H54 (cell line): Measurements from ENCODE around the gene RUFY3.
"Not testable (repeated sequence)": the region's sequence is repeated elsewhere in the genome, so short reads cannot be mapped to it uniquely, and the experiment has no call there.

ENCODE experiments used
- DNase-seq: peaks from one replicate; pipeline ENCODE4 v3.0.0; 2011; ENCODE audit warnings: low spot score, mixed read lengths; ENCODE audit not compliant: insufficient read length
- FAIRE-seq: peaks from 3 replicates; lab custom pipeline; 2011; peaks lifted over from hg19 to GRCh38; lab: Jason Lieb, UNC
- POLR2A ChIP-seq: IDR thresholded peaks from 2 replicates; pipeline ENCODE4 v1.6.1; 2011; ENCODE audit warnings: low read depth, mild to moderate bottlenecking, low read length

Gene RUFY3

DNA sequence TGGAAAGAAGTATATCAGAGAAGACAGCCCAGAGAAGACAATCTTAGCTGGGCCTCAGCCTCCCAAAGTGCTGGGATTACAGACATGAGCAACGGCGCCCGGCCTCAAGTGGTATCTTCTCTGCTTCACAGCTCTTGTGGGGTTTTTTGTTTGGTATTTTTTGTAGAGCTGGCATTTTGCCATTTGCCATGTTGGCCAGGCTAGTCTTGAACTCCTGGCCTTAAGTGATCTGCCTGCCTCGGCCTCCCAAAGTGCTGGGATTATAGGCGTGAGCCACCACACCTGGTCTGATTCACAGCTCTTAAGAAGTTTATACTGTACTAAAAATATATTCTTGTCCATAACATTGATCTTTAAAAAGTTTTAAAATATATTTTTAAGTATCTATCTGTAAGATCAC lies 21.1 kb upstream of the RUFY3 start:
- no peak for TF ChIP-seq POLR2A
- DNase-seq (no peak), FAIRE-seq (no peak)

DNA sequence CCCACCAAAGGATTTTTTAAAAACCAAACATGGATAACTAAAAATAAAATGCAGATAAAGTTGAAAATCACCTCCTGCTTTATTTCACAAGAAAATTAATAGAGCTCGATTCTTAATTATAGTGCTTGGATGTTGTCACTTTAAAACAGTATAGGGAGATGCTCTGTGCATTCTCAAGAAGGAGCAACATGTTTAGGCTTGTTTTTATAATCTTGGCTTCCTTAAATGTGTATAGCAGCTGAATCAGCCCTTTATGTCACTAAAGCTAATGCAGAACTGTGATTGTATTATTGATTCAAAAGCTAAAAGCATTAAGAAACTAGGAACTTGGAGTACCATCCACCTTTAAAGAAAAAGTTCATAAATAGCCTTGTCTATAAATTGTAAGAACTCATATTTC lies 20.5 kb upstream of the RUFY3 start:
- DNase-seq, result no peak
- no peak for FAIRE-seq
- no peak for TF ChIP-seq POLR2A

DNA sequence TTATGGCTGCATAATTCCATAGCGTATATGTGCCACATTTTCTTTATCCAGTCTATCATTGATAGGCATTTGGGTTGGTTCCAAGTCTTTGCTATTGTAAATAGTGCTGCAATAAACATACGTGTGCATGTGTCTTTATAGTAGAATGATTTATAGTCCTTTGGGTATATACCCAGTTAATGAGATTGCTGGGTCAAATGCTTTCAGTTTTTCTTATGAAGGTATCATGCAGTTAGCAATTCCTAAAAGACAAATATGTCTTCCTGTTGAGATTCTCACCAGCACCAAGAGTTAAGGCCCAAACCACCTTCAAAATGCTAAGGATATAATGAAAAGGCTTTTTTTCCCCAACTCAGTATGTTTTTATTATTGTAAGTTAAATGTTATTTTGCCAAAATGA lies 19.2 kb upstream of the RUFY3 start:
- not testable (repeated sequence) for FAIRE-seq, DNase-seq

DNA sequence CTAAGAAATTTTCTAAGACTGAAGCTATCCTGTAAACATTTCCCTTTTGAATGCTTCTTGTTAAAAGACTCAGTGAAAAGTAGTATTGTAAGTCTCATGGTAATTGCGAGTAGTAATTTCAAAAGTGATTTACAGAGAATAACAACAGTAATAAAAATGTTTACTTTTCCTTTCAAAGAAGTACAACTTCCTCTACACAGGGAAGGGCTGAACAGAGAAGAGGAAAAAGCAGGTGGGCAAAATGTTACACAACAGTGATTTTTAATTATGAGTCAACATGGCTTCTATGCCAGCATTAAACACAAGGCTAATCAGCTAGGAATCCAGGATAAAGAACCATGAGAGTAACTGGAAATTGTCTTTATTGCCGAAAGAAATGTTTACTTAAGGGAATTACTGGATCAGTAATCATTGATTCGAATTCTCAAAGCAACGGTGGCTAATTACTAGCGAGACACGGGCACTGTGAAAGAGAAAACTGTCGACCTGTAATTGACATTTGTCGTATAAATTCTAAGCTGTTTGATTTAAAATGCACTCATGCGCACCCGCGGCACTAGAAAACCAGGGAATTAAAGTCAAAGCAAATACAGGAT lies 18.0 kb upstream of the RUFY3 start:
- FAIRE-seq, result no peak
- DNase-seq, result no peak
- no peak for TF ChIP-seq POLR2A

DNA sequence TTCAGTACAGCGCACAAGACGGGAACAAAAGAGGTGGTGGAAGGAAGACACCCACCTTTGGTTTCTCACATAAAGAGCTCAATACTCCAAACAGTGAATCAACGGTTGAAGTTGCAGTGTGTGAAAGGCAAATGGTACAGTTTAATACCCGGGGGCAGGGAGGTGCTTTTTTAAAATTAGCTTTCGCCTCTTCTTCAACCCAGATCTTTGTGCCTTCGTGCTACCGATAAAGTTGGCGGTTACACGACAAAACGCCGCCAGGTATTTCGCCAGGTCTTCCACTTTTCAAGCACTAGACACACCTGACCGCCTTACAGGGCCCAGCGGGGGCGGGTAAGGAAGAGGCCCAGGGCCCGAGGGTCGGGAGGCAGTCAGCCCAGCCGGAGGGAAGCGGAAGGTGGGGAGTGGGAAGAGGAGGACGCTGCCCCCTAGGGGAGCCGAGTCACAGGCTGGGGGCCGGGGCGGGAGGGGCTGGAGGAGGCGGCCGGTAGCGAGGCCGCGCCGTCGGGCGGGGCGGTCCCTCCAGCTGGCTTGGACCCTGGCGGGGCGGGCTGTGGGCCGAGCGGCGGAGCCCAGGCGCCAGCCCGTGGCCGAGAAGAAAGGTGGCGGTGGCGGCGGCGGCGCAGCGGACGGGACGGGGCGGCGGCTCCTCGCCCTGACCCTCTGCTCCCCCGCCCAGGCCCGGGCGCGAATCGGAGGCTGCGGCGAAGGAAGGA lies 17.4 kb upstream of the RUFY3 start:
- TF ChIP-seq POLR2A, result peak; percentile 54; the same call in 1 of the 2 replicates
- FAIRE-seq (no peak), DNase-seq (no peak)

DNA sequence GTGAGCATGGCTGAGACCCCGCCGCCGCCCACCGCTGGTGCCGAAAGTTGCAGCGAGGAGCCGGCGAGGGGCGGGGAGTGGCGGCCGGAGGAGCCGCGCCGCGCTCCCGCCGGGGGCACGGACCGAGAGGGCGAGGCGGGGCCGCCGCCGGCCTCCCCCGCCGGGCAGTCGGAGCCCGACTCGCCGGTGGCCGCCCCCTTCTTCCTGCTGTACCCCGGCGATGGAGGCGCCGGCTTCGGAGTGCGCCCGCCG lies 16.9 kb upstream of the RUFY3 start:
- DNase-seq (no peak), FAIRE-seq (no peak)
- no peak for TF ChIP-seq POLR2A

DNA sequence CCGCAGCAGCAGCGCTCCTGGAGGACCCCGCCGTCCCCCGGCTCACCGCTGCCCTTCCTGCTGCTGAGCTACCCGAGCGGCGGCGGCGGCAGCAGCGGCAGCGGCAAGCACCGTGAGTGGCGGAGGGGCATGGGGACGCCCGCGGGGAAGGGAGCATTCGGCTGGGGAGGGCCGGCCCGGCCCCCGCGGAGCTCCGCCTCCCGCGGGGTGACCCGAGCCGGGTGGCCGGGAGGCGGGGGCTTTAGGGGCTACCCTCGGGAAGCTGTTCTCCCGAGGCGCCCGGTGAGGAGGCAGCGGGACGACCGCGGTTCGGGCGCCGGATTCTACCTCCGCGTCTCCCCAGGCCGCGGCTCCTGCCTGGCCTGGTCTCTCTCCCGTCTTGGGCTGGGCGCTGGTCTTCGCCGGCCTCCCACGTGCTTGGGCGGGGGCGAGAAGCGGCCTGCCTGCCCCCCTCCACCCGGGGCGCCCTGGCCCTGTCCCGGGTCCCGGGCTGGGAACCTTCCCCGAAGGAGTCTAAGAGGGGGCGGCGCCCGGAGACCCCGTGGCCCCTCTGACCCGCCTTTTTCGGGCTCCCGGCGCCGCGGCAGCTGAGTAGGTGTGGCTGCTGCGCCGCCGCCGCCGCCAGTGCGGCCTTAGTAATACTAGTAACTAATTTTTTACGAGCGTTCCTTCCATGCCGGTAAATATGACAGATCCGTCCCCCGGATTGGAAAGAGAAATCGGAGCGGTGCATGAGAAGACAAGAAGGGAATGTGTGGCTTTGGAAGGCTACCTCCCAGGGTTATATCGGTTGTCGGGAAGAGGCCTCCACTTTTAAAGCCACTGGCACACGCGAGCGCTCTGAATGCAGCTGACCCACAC lies 16.4 kb upstream of the RUFY3 start:
- FAIRE-seq, result no peak
- DNase-seq, result no peak
- TF ChIP-seq POLR2A, result peak; percentile 31; the same call in 1 of the 2 replicates

DNA sequence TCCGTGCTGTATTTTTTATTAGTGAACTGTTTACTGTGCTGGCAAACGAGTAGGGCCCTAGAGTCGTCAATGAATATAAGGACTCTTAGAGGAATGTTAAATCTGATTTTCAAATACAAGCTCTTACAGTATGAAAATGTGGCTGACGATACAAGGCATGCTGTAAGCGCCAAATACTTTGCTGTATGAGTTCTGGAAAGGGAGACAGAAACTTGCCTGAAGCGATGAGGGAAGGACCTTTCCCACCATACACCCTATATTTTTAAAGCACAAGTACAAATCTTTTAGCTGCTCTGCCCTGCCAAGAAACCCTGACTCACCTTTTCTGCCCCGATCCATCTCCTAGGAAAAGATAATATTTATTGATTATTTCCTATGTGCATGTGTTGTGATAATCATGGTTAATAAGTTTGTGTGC lies 15.7 kb upstream of the RUFY3 start:
- FAIRE-seq, result no peak
- no peak for TF ChIP-seq POLR2A
- no peak for DNase-seq

DNA sequence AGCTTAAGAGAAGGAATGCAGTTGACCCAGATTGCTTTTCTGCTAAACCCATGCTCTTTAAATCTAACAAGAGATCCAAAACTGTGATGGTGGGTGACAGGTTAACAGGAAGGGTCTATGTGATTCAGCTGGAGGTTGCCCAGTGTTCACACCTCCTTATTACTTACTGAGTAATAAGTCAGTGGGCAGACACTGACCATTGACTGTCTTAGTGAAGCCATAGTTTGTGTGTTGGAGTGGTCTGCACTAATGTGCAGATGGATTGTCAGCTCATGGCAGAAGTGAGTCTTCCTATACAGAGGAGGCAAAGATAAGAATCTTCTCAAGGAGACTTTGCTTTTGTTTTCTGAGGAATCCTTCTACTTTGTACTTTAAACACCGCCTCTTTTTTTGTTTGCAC lies 15.2 kb upstream of the RUFY3 start:
- TF ChIP-seq POLR2A, result no peak
- FAIRE-seq, result no peak
- DNase-seq, result no peak

DNA sequence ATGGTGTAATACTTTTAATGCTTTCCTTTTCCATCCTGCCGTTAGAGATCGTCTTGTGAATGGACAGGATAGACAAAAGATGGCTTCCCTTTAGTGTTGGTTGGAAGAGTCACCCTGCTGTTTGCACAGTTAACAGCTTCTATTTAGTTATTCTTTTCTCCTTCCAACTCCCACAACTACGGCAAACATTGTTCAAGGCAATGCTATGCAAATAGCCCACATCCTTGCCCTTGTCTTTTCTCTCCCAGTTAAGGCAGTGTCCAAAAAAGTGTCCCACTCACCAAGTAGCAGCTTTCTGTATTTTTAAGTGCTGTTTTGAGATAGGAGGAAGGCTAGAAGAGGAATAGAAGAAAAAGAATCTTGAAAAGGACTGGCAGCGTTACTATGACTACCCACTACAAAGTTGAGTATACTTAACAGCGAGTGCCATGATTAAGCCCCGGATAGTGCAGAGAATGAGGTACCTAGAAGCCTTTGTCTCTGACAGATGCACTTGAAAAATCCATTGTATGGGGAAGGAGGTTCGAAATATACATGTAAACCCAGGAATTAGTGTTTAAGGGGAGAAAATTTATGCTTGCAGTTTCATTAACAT lies 12.1 kb upstream of the RUFY3 start:
- DNase-seq (no peak), FAIRE-seq (no peak)
- no peak for TF ChIP-seq POLR2A

DNA sequence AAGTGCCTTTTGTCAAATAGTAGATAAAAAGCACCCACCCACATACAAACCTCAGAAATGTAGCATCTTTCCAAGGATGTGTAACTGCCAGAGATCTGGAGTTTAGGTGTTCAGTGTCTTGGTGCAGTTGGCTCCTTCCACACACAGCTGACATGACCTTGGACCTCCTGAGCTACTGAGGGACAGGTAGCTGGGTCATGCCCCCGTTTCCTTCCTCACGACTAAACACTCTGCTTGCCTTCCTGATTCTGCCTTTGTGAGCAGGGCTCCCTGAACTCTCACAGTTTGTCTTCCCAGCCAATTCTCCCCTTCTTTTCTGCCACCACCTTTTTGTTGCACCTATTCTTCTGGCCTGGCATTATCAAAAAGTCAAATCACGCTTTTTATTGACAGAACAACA lies 10.2 kb upstream of the RUFY3 start:
- no peak for FAIRE-seq
- TF ChIP-seq POLR2A, result no peak
- DNase-seq, result no peak

DNA sequence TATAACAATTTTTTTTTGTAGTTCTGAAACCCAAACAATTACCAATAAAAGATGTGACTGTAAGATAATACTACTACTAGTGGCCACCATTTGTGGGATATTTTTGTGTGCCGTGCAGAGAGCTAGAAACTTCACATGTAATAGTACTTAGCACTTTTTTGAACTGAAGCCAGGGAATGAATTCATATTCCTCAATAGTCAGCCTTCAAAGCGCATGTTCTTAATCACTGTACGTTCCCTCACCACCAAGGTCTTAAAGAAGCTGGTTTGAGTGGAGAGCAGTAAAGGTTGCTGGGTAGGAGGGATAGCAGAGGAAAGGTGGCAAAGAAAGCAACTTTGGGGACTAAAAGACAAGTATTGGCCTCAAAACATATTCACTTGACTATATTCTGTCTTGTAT lies 9.6 kb upstream of the RUFY3 start:
- DNase-seq, result no peak
- TF ChIP-seq POLR2A, result no peak
- no peak for FAIRE-seq

DNA sequence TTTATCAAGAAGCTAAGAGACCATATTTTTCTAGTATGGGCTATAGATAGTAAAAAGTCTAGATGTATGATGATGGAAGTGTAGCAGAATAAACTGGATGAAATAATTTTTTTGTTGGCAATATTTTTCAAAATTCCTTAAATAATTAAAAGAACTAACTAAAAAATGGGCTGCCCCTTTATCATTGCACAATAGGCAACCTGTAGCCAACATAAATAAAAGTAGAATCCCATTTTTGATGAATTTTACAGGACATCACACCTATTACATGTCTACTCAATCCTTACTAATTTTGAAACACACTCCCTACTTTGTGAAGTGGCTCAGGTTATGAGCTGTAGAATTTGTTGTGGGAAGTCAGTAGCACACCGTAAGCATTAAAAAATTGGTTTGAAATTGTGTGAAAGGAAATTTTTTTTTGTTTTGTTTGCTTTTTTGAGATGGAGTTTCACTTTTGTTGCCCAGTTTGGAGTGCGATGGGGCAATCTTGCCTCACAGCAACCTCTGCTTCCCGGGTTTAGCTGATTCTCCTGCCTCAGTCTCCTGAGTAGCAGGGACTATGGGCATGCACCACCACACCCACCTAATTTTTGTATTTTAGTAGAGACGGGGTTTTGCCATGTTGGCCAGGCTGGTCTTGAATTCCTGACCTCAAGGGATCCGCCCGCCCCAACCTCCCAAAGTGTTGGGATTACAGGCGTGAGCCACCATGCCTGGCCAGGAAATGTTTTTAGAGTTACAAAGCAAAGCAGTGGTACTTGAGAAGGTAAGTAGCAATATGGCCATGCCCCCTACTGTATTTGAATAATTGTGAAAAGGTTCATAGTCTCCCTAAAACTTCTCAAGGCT lies 8.9 kb upstream of the RUFY3 start:
- no peak for TF ChIP-seq POLR2A
- FAIRE-seq (no peak), DNase-seq (no peak)
